Fibroblast of lung (primary cell): ENCODE measurements around the gene SCMH1. TPM values are rescaled to one million over a fixed set of nuclear protein-coding genes. Genes with fewer than 3 reads are reported as not detected.
"Not testable (repeated sequence)": the region's sequence is repeated elsewhere in the genome, so short reads cannot be mapped to it uniquely, and the experiment has no call there.

Source experiments
- DNase-seq, 2 donors: peaks; one replicate each; pipeline versions ENCODE4 v3.0.0 to v3.0.0-alpha.2; 2010; ENCODE audit warnings: low read depth in 2 of 2
- H2AFZ ChIP-seq: 2 replicates; pipeline ENCODE4 v1.5.1; 2012; ENCODE audit warnings: low read length, control low read depth, inconsistent platforms
- H3K27ac ChIP-seq: 2 replicates; pipeline ENCODE4 v1.5.1; 2011; ENCODE audit warnings: low read length, control low read depth; ENCODE audit not compliant: insufficient read depth
- H3K27me3 ChIP-seq: 2 replicates; pipeline ENCODE4 v1.5.1; 2011; ENCODE audit warnings: mild to moderate bottlenecking, low read length; ENCODE audit not compliant: control insufficient read depth, insufficient read depth
- H3K36me3 ChIP-seq: 2 replicates; pipeline ENCODE4 v1.5.1; 2011; ENCODE audit warnings: low read length; ENCODE audit not compliant: control insufficient read depth, insufficient read depth
- H3K4me1 ChIP-seq: 2 replicates; pipeline ENCODE4 v1.5.1; 2011; ENCODE audit warnings: low read length; ENCODE audit not compliant: control insufficient read depth, insufficient read depth; ENCODE audit errors: extremely low read depth
- H3K4me2 ChIP-seq: 2 replicates; pipeline ENCODE4 v1.5.1; 2011; ENCODE audit warnings: low read length, control low read depth; ENCODE audit not compliant: insufficient read depth; ENCODE audit errors: extremely low read depth
- H3K4me3 ChIP-seq, 4 experiments: fragments of 200-600 bp in 1 of 4; sonication (generic) in 1 of 4; replicated peaks in 1 of 4; 2 replicates each; pipeline ENCODE4 v1.5.1; 2011 to 2016; ENCODE audit warnings: low read length in 4 of 4, low read depth in 3 of 4, mild to moderate bottlenecking in 3 of 4, control low read depth in 2 of 4, inconsistent platforms in 1 of 4, mixed read lengths in 1 of 4; ENCODE audit not compliant: insufficient read depth in 1 of 4; ENCODE audit errors: control extremely low read depth in 1 of 4
- H3K79me2 ChIP-seq: 2 replicates; pipeline ENCODE4 v1.5.1; 2012; ENCODE audit warnings: mild to moderate bottlenecking, low read length, inconsistent platforms; ENCODE audit not compliant: control insufficient read depth, insufficient read depth
- H3K9ac ChIP-seq: 2 replicates; pipeline ENCODE4 v1.5.1; 2011; ENCODE audit warnings: mild to moderate bottlenecking, low read length, control low read depth; ENCODE audit not compliant: insufficient read depth
- H3K9me3 ChIP-seq: 2 replicates; pipeline ENCODE4 v1.5.1; 2012; ENCODE audit warnings: low read depth, low read length; ENCODE audit not compliant: control insufficient read depth, insufficient read depth
- H4K20me1 ChIP-seq: 2 replicates; pipeline ENCODE4 v1.5.1; 2011; ENCODE audit warnings: low read length; ENCODE audit not compliant: control insufficient read depth, insufficient read depth; ENCODE audit errors: extremely low read depth
- CTCF ChIP-seq, 2 donors: IDR thresholded peaks in 1 of 2; conservative IDR thresholded peaks in 1 of 2; 1 replicate in 1 of 2; 2 replicates in 1 of 2; pipeline ENCODE4 v1.5.1; 2011 to 2012; ENCODE audit warnings: low read length in 2 of 2, control low read depth in 1 of 2, inconsistent platforms in 1 of 2, low read depth in 1 of 2, mild to moderate bottlenecking in 1 of 2
- EZH2 ChIP-seq: IDR thresholded peaks from 2 replicates; pipeline ENCODE4 v1.5.1; 2012; ENCODE audit warnings: low read length, control low read depth, mild to moderate bottlenecking; ENCODE audit errors: missing control alignments
- polyA plus RNA-seq, 2 donors: library from polyadenylated mRNA; depleted of rRNA in 1 of 2; stranded (reverse) in 1 of 2; unstranded in 1 of 2; fragments of >200 nt; gene quantifications; 2 replicates each; pipeline ENCODE4 v1.2.1, GENCODE V29; 2011 to 2012; ENCODE audit warnings: missing spikeins in 1 of 2
- total RNA-seq: library from RNA; depleted of rRNA; stranded (reverse); fragments of >200 nt; gene quantifications from 2 replicates; pipeline ENCODE4 v1.2.1, GENCODE V29; 2014

Gene SCMH1
- total and polyA plus RNA-seq, 2 donors (not counting 1 experiment from before 2014, with no cell fraction given) = 20.8 to 24.8 TPM

GRCh38 chr1:41259221-41259620 is 17.1 kb upstream of the SCMH1 start:
- no peaks in the 10 kb centered on the region for H3K79me2 ChIP-seq
- H3K9me3 ChIP-seq = no peaks in the 10 kb centered on the region
- no peak overlapping the region for H3K4me2 ChIP-seq
- H3K9ac ChIP-seq = no peak overlapping the region
- no peak overlapping the region for H2AFZ ChIP-seq
- no peak overlapping the region for H3K4me3 ChIP-seq
- no peaks in the 10 kb centered on the region for H4K20me1 ChIP-seq
- DNase-seq = no peak
- no peak overlapping the region for H3K27ac ChIP-seq
- no peaks in the 10 kb centered on the region for H3K4me1 ChIP-seq
- TF ChIP-seq EZH2 = no peak
- H3K27me3 ChIP-seq = peaks cover 2% of the 10 kb centered on the region
- H3K36me3 ChIP-seq = no peaks in the 10 kb centered on the region

DNA sequence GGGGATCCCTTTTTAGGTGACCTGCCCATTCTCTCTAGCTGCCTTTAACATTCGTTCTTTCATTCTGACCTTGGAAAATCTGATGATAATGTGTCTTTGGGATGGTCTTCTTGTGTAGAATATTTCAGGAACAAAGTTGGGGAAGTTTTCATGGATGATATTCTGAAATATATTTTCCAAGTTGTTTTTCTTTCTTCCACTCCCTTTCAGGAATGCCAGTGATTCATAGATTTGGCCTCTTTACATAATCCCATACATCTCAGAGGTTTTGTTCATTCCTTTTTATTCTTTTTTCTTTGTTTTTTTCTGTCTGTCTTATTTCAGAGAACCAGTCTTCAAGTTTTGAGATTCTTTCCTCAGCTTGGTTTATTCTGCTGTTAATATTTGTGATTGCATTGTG is 13.9 kb upstream of the SCMH1 start:
- no peaks in the 10 kb centered on the region for H3K79me2 ChIP-seq
- no peak overlapping the region for H3K9ac ChIP-seq
- no peaks in the 10 kb centered on the region for H3K36me3 ChIP-seq
- H3K4me3 ChIP-seq = no peak overlapping the region
- DNase-seq = peak in 1 of 2 donors; percentile 52
- H2AFZ ChIP-seq = no peak overlapping the region
- peaks cover 2% of the 10 kb centered on the region for H3K27me3 ChIP-seq
- H4K20me1 ChIP-seq = no peaks in the 10 kb centered on the region
- no peaks in the 10 kb centered on the region for H3K4me1 ChIP-seq
- no peak overlapping the region for H3K4me2 ChIP-seq
- TF ChIP-seq CTCF (conservative IDR thresholded peaks at IDR 0.05 in 1 of 2, IDR thresholded peaks at IDR 0.05 in 1 of 2; ENCODE audit: low read depth in 1 of 2, low read length in 2 of 2) (no peak), EZH2 (no peak)
- H3K27ac ChIP-seq = no peak overlapping the region
- H3K9me3 ChIP-seq = no peaks in the 10 kb centered on the region

DNA sequence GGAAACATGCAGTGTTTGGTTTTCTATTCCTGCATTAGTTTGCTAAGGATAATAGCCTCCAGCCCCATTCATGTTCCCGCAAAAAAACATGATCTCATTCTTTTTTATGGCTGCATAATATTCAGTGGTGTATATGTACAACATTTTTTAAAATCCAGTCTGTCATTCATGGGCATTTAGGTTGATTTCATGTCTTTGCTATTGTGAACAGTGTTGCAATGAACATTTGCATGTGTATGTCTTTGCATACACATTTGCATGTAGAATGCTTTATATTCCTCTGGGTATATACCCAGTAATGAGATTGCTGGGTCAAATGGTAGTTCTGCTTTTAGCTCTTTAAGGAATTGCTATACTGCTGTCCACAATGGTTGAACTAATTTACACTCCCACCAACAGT is 9.0 kb upstream of the SCMH1 start:
- H3K27ac ChIP-seq, H3K4me2 ChIP-seq, H3K27me3 ChIP-seq, H3K36me3 ChIP-seq, H3K4me1 ChIP-seq, H2AFZ ChIP-seq, H4K20me1 ChIP-seq, DNase-seq, H3K9ac ChIP-seq, H3K9me3 ChIP-seq, H3K79me2 ChIP-seq, H3K4me3 ChIP-seq: not testable (repeated sequence)

GRCh38 chr1:41249319-41249718 is 7.2 kb upstream of the SCMH1 start:
- Histone ChIP-seq H3K27ac (no peak overlapping the region), H3K36me3 (no peaks in the 10 kb centered on the region), H3K27me3 (no peaks in the 10 kb centered on the region), H4K20me1 (no peaks in the 10 kb centered on the region), H3K9me3 (no peaks in the 10 kb centered on the region), H3K79me2 (no peaks in the 10 kb centered on the region), H3K4me2 (no peak overlapping the region), H3K4me3 (no peak overlapping the region), H2AFZ (no peak overlapping the region), H3K9ac (no peak overlapping the region), H3K4me1 (no peaks in the 10 kb centered on the region)
- TF ChIP-seq CTCF (conservative IDR thresholded peaks at IDR 0.05 in 1 of 2, IDR thresholded peaks at IDR 0.05 in 1 of 2; ENCODE audit: low read depth in 1 of 2, low read length in 2 of 2) (no peak), EZH2 (no peak)
- no peak for DNase-seq
